C4-2B (cell line): ENCODE measurements around the gene CCDC81.
"Not testable (repeated sequence)": the region's sequence is repeated elsewhere in the genome, so short reads cannot be mapped to it uniquely, and the experiment has no call there.

Experiments used
- CTCF ChIP-seq: fragments of 450-650 bp; conservative IDR thresholded peaks from 2 replicates; pipeline ENCODE4 v1.5.1; 2017; ENCODE audit warnings: mild to moderate bottlenecking
- ZFX ChIP-seq: fragments of 450-650 bp; IDR thresholded peaks from 2 replicates; pipeline ENCODE4 v1.6.1; 2017

- TF ChIP-seq CTCF, ZFX: not testable (repeated sequence)
Measured at GRCh38 chr11:86416951-86417350, 42.3 kb downstream of the CCDC81 start.
